Endothelial cell of umbilical vein (primary cell): Measurements from ENCODE around the gene HTT. TPM values are rescaled to one million over a fixed set of nuclear protein-coding genes. Genes with fewer than 3 reads are reported as not detected.

ENCODE experiments used
- BruUV-seq: library from RNA; stranded (reverse); fragments of 400-500 nt; replicated peaks from 2 replicates; lab custom pipeline; 2021; lab: Mats Ljungman, UMichigan
- CTCF ChIA-PET: fragments of 300-600, 350-600 bp; sonication (Branson Sonifier 250); formaldehyde crosslinking; loops from one replicate; lab custom pipeline; 2021; ENCODE audit warnings: antibody characterized with exemption, inconsistent platforms; lab: Charles Lee
- POLR2A ChIA-PET: fragments of 300-600, 350-600 bp; sonication (Branson Sonifier 250); formaldehyde crosslinking; loops from one replicate; lab custom pipeline; 2021; ENCODE audit warnings: antibody characterized with exemption, inconsistent platforms; lab: Charles Lee
- DNase-seq: peaks from one replicate; pipeline ENCODE4 v3.0.0-alpha.2; 2011; ENCODE audit warnings: low read depth, low spot score
- FAIRE-seq: peaks from 2 replicates; lab custom pipeline; 2011; peaks lifted over from hg19 to GRCh38; lab: Jason Lieb, UNC
- H2AFZ ChIP-seq: 2 replicates; pipeline ENCODE4 v1.6.0; 2012; ENCODE audit warnings: low read depth, low read length, control low read depth, inconsistent platforms
- H3K27ac ChIP-seq: 2 replicates; pipeline ENCODE4 v1.5.1; 2011; ENCODE audit warnings: low read depth, mild to moderate bottlenecking, control low read depth, low read length, moderate library complexity; ENCODE audit not compliant: insufficient read depth
- H3K27me3 ChIP-seq, 2 experiments: 2 replicates each; pipeline versions ENCODE4 v1.6.0 to v1.6.1; 2011; ENCODE audit warnings: low read length in 2 of 2, mixed read lengths in 1 of 2; ENCODE audit not compliant: control insufficient read depth in 2 of 2, insufficient read depth in 2 of 2
- H3K36me3 ChIP-seq, 2 experiments: 2 replicates in 1 of 2; 3 replicates in 1 of 2; pipeline ENCODE4 v1.5.1; 2011; ENCODE audit warnings: low read length in 2 of 2, mild to moderate bottlenecking in 1 of 2, moderate library complexity in 1 of 2; ENCODE audit not compliant: control insufficient read depth in 2 of 2, insufficient read depth in 2 of 2; ENCODE audit errors: extremely low read depth in 1 of 2
- H3K4me1 ChIP-seq: 3 replicates; pipeline ENCODE4 v1.5.1; 2011; ENCODE audit warnings: mild to moderate bottlenecking, low read length; ENCODE audit not compliant: control insufficient read depth, insufficient read depth; ENCODE audit errors: extremely low read depth
- H3K4me2 ChIP-seq: 2 replicates; pipeline ENCODE4 v1.6.1; 2011; ENCODE audit warnings: low read length, control low read depth, mixed read lengths; ENCODE audit not compliant: insufficient read depth
- H3K4me3 ChIP-seq, 3 experiments: fragments of 200-600 bp in 1 of 3; sonication (generic), shearing (Covaris generic) in 1 of 3; replicated peaks in 1 of 3; 2 replicates each; pipeline ENCODE4 v1.5.1; 2011 to 2016; ENCODE audit warnings: control low read depth in 3 of 3, low read length in 3 of 3, mild to moderate bottlenecking in 2 of 3, inconsistent platforms in 1 of 3, low read depth in 1 of 3, moderate library complexity in 1 of 3; ENCODE audit not compliant: insufficient read depth in 1 of 3
- H3K79me2 ChIP-seq: 2 replicates; pipeline ENCODE4 v1.6.0; 2012; ENCODE audit warnings: low read length, inconsistent platforms; ENCODE audit not compliant: control insufficient read depth, insufficient read depth
- H3K9ac ChIP-seq: replicated peaks from 2 replicates; pipeline ENCODE3; 2011; ENCODE audit warnings: low read length, control low read depth; ENCODE audit not compliant: insufficient read depth; ENCODE audit errors: extremely low read depth
- H3K9me1 ChIP-seq: replicated peaks from 3 replicates; pipeline ENCODE4 v1.6.0; 2011; ENCODE audit warnings: mild to moderate bottlenecking, low read length; ENCODE audit not compliant: control insufficient read depth, insufficient read depth; ENCODE audit errors: extremely low read depth
- H3K9me3 ChIP-seq: replicated peaks from 2 replicates; pipeline ENCODE4 v1.5.1; 2012; ENCODE audit warnings: low read length, inconsistent platforms; ENCODE audit not compliant: control insufficient read depth, insufficient read depth
- H4K20me1 ChIP-seq: replicated peaks from 2 replicates; pipeline ENCODE3; 2011; ENCODE audit warnings: mild to moderate bottlenecking, low read length; ENCODE audit not compliant: control insufficient read depth, insufficient read depth; ENCODE audit errors: extremely low read depth
- EZH2 ChIP-seq: IDR thresholded peaks from 2 replicates; pipeline ENCODE4 v1.6.1; 2012; ENCODE audit warnings: borderline replicate concordance, low read depth, mild to moderate bottlenecking, moderate library complexity, low read length, inconsistent platforms; ENCODE audit not compliant: severe bottlenecking
- FOS ChIP-seq: IDR thresholded peaks from 2 replicates; pipeline ENCODE4 v1.6.1; 2011; ENCODE audit warnings: mild to moderate bottlenecking, low read length, moderate library complexity, borderline replicate concordance; ENCODE audit not compliant: insufficient read depth
- GATA2 ChIP-seq: IDR thresholded peaks from 2 replicates; pipeline ENCODE4 v1.7.0; 2011; ENCODE audit warnings: low read depth, mild to moderate bottlenecking, moderate library complexity, mixed read lengths, low read length; ENCODE audit not compliant: insufficient read length, insufficient read depth
- JUN ChIP-seq: IDR thresholded peaks from 2 replicates; pipeline ENCODE4 v1.6.1; 2011; ENCODE audit warnings: borderline replicate concordance, low read depth; ENCODE audit not compliant: insufficient read length, insufficient read depth
- MYC ChIP-seq: IDR thresholded peaks from one replicate; pipeline ENCODE4 v1.6.1; 2011; ENCODE audit warnings: mild to moderate bottlenecking, low read depth, low read length
- POLR2A ChIP-seq: IDR thresholded peaks from 2 replicates; pipeline ENCODE4 v1.6.1; 2012; ENCODE audit warnings: low read depth, mild to moderate bottlenecking, control low read depth, low read length
- POLR2AphosphoS5 ChIP-seq: IDR thresholded peaks from 2 replicates; pipeline ENCODE4 v1.6.1; 2012; ENCODE audit warnings: low read depth, mild to moderate bottlenecking, control low read depth, low read length, moderate library complexity; ENCODE audit not compliant: insufficient read depth
- dilution Hi-C: fragments of 300-500 bp; cut with MboI; formaldehyde crosslinking; loops from one replicate; pipeline ENCODE4 v1.15.0; 2019; ENCODE audit warnings: low sequenced_read_pairs; ENCODE audit not compliant: extremely low pct_ligation_motif_present
- intact Hi-C: fragments of 100-400 bp; cut with micrococcal nuclease; formaldehyde crosslinking; loops from one replicate; pipeline ENCODE4 v1.10.0; 2022
- polyA plus RNA-seq, 4 experiments: library from polyadenylated mRNA; depleted of rRNA in 3 of 4; stranded (reverse) in 3 of 4; unstranded in 1 of 4; fragments of >200 nt; gene quantifications; 2 replicates each; pipeline versions ENCODE4 v1.2.1 to v1.2.3, GENCODE V29; 2011 to 2012; ENCODE audit warnings: missing spikeins in 1 of 4
- total RNA-seq: library from RNA; stranded (reverse); gene quantifications from 2 replicates; pipeline ENCODE4 v1.2.3, GENCODE V29; 2021
- TF ChIP-seq, protein P1 (sequence below), 2 donors: IDR thresholded peaks; 1 replicate in 1 of 2; 2 replicates in 1 of 2; pipeline ENCODE4 v1.5.1; 2011; ENCODE audit warnings: low read length in 2 of 2, mild to moderate bottlenecking in 2 of 2, moderate library complexity in 2 of 2, control low read depth in 1 of 2, inconsistent platforms in 1 of 2, low read depth in 1 of 2; ENCODE audit not compliant: insufficient read depth in 1 of 2; ENCODE audit errors: extremely low read depth in 1 of 2
- TF ChIP-seq, protein P2 (sequence below): IDR thresholded peaks from 2 replicates; pipeline ENCODE4 v1.6.1; 2011; ENCODE audit not compliant: insufficient read depth, insufficient read length

HTT gene
- total and polyA plus RNA-seq, 2 donors (not counting 3 experiments of a cell fraction or from before 2014, with no cell fraction given), result 15.7 to 61.2 TPM

DNA sequence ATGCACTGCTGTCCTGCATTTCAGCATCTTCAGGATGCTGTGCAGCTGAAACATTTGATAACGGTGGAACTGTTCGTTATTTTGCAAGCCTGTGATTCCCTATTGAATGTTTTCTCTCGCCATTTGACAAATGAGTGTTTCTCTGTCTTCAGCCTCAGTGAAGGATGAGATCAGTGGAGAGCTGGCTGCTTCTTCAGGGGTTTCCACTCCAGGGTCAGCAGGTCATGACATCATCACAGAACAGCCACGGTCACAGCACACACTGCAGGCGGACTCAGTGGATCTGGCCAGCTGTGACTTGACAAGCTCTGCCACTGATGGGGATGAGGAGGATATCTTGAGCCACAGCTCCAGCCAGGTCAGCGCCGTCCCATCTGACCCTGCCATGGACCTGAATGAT, 52.6 kb downstream of the HTT start:
- ChIA-PET CTCF (interaction anchor here (1.3 kb wide), 1 partner anchor 9 kb away, joined by 7 read pairs; no protein-coding TSS in a partner anchor), POLR2A (no interaction called here)
- Histone ChIP-seq H3K36me3 (peaks cover 8 to 18% of the 10 kb centered on the region in 2 experiments), H3K9me1 (no peaks in the 10 kb centered on the region), H3K9ac (no peak overlapping the region), H3K4me2 (no peak overlapping the region), H3K27ac (no peak overlapping the region), H3K27me3 (no peaks in the 10 kb centered on the region), H3K4me3 (no peak overlapping the region), H3K79me2 (no peaks in the 10 kb centered on the region), H3K4me1 (peaks cover 22% of the 10 kb centered on the region), H4K20me1 (no peaks in the 10 kb centered on the region), H2AFZ (no peak overlapping the region), H3K9me3 (no peaks in the 10 kb centered on the region)
- intact Hi-C loops (no loop called here), dilution Hi-C loops (no loop called here)
- FAIRE-seq (no peak), DNase-seq (no peak)
- BruUV-seq, result no TSS peak
- no peak for TF ChIP-seq POLR2AphosphoS5

DNA sequence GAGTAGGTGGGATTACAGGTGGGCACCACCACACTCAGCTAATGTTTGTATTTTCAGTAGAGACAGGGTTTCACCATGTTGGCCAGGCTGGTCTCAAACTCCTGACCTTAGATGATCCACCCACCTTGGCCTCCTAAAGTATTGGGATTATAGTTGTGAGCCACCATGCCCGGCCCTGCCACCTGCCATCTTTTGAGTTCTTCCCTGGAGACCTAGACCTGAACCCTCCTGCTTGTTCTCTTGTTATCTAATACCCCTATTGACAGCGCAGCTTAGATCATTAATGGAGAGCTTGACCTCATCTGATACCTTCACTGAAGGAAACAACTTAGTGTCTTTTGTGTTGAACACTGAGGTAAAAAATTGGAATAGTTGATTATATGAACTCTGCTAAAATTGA, 53.6 kb downstream of the HTT start:
- FAIRE-seq, result no peak
- no peak for DNase-seq
- dilution Hi-C loops, result no loop called here
- POLR2A ChIA-PET, result no interaction called here
- H3K27ac ChIP-seq, result no peak overlapping the region
- no peaks in the 10 kb centered on the region for H3K9me1 ChIP-seq
- H4K20me1 ChIP-seq, result no peaks in the 10 kb centered on the region
- H3K4me2 ChIP-seq, result no peak overlapping the region
- no peak overlapping the region for H3K9ac ChIP-seq
- intact Hi-C loops, result no loop called here
- TF ChIP-seq EZH2 (no peak), MYC (no peak), FOS (no peak), POLR2A (no peak), GATA2 (no peak), POLR2AphosphoS5 (no peak), JUN (no peak)
- TF ChIP-seq, protein P1, sequence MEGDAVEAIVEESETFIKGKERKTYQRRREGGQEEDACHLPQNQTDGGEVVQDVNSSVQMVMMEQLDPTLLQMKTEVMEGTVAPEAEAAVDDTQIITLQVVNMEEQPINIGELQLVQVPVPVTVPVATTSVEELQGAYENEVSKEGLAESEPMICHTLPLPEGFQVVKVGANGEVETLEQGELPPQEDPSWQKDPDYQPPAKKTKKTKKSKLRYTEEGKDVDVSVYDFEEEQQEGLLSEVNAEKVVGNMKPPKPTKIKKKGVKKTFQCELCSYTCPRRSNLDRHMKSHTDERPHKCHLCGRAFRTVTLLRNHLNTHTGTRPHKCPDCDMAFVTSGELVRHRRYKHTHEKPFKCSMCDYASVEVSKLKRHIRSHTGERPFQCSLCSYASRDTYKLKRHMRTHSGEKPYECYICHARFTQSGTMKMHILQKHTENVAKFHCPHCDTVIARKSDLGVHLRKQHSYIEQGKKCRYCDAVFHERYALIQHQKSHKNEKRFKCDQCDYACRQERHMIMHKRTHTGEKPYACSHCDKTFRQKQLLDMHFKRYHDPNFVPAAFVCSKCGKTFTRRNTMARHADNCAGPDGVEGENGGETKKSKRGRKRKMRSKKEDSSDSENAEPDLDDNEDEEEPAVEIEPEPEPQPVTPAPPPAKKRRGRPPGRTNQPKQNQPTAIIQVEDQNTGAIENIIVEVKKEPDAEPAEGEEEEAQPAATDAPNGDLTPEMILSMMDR (IDR thresholded peaks at IDR 0.05; ENCODE audit: extremely low read depth in 1 of 2, insufficient read depth in 1 of 2, low read depth in 1 of 2, low read length in 2 of 2), result no peak
- TF ChIP-seq, protein P2, sequence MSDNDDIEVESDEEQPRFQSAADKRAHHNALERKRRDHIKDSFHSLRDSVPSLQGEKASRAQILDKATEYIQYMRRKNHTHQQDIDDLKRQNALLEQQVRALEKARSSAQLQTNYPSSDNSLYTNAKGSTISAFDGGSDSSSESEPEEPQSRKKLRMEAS, result no peak
- no peaks in the 10 kb centered on the region for H3K79me2 ChIP-seq
- CTCF ChIA-PET, result interaction anchor here (1.0 to 1.5 kb wide), 2 partner anchors 11 to 17 kb away, joined by 3 to 4 read pairs; no protein-coding TSS in a partner anchor
- no peak overlapping the region for H3K4me3 ChIP-seq
- no peaks in the 10 kb centered on the region for H3K9me3 ChIP-seq
- H2AFZ ChIP-seq, result no peak overlapping the region
- no peaks in the 10 kb centered on the region for H3K27me3 ChIP-seq
- BruUV-seq, result no TSS peak
- H3K36me3 ChIP-seq, result peaks cover 15 to 23% of the 10 kb centered on the region in 2 experiments
- peaks cover 14% of the 10 kb centered on the region for H3K4me1 ChIP-seq
